Endothelial cell (in vitro differentiated cells): ENCODE results near the gene FUT7. TPM values are rescaled to one million over a fixed set of nuclear protein-coding genes. Genes with fewer than 3 reads are reported as not detected.

ENCODE experiments used
- DNase-seq: peaks from one replicate; pipeline ENCODE4 v3.0.0; 2021; ENCODE audit warnings: low spot score
- H3K27ac Mint-ChIP-seq: one replicate; pipeline ENCODE4 v1.8.0; 2021; ENCODE audit warnings: mixed read lengths, inconsistent platforms; ENCODE audit not compliant: unreplicated experiment
- H3K27me3 Mint-ChIP-seq: one replicate; pipeline ENCODE4 v1.8.0; 2021; ENCODE audit warnings: mild to moderate bottlenecking, moderate library complexity, mixed read lengths, inconsistent platforms; ENCODE audit not compliant: unreplicated experiment
- H3K36me3 Mint-ChIP-seq: one replicate; pipeline ENCODE4 v1.8.0; 2021; ENCODE audit warnings: mild to moderate bottlenecking, low read depth, mixed read lengths, inconsistent platforms; ENCODE audit not compliant: unreplicated experiment
- H3K4me1 Mint-ChIP-seq: one replicate; pipeline ENCODE4 v1.8.0; 2021; ENCODE audit warnings: mild to moderate bottlenecking, mixed read lengths, inconsistent platforms; ENCODE audit not compliant: unreplicated experiment
- H3K4me3 Mint-ChIP-seq: one replicate; pipeline ENCODE4 v1.8.0; 2021; ENCODE audit warnings: mild to moderate bottlenecking, mixed read lengths, inconsistent platforms; ENCODE audit not compliant: unreplicated experiment
- H3K9me3 Mint-ChIP-seq: one replicate; pipeline ENCODE4 v1.8.0; 2021; ENCODE audit warnings: mixed read lengths, inconsistent platforms; ENCODE audit not compliant: unreplicated experiment
- total RNA-seq: library from RNA; stranded (reverse); fragmentation: NEBNext Ultra II Directional; extraction: Animal tissue kit (Norgen Biotek cat#: 25700); gene quantifications from one replicate; pipeline ENCODE4 v1.2.1, GENCODE V29; 2021; ENCODE audit not compliant: unreplicated experiment
- TF ChIP-seq, protein P1 (sequence below): fragments of 200-600 bp; sonication (generic); IDR thresholded peaks from one replicate; pipeline ENCODE4 v1.5.0; 2021; ENCODE audit warnings: antibody characterized with exemption; ENCODE audit not compliant: unreplicated experiment

FUT7 gene
- total RNA-seq, 1 donor from 2014 or later = not detected

DNA sequence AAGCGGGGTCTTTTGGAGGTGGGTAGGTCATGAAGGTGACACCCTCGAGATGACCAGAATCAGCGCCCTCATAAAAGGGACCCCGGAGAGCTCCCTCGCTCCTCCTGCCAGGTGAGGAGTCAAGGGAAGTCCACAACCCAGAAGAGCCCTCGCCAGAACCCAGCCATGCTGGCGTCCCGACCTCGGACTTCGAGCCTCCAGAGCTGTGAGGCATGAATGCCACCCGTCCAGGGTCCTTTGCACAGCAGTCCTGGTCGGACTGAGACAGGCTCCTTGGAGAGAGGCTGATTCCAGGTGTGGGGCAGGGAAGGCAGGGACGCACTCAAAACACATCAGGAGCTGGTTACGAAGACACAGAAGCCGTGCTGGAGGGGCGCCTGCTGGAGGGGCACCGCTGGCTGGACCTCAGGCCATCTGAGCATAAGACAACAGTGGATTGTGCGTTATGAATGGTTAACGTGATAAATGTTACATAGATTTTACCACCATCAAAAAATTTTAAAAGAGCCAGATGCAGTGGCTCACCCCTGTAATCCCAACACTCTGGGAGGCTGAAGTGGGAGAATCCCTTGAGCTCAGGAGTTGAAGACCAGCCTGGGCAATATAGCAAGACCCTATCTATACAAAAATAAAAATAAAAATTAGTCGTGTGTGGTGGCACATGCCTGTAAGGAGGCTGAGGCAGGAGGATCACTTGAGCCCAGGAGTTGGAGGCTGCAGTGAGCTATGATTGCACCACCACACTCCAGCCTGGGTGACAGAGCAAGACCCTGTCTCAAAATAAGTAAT, 29.8 kb downstream of the FUT7 start:
- Mint-ChIP-seq H3K27ac (no peak overlapping the region), H3K27me3 (peaks cover 17% of the 10 kb centered on the region), H3K4me1 (peaks cover 6% of the 10 kb centered on the region), H3K9me3 (peaks cover 5% of the 10 kb centered on the region), H3K36me3 (peaks cover 4% of the 10 kb centered on the region), H3K4me3 (no peak overlapping the region)
- TF ChIP-seq, protein P1, sequence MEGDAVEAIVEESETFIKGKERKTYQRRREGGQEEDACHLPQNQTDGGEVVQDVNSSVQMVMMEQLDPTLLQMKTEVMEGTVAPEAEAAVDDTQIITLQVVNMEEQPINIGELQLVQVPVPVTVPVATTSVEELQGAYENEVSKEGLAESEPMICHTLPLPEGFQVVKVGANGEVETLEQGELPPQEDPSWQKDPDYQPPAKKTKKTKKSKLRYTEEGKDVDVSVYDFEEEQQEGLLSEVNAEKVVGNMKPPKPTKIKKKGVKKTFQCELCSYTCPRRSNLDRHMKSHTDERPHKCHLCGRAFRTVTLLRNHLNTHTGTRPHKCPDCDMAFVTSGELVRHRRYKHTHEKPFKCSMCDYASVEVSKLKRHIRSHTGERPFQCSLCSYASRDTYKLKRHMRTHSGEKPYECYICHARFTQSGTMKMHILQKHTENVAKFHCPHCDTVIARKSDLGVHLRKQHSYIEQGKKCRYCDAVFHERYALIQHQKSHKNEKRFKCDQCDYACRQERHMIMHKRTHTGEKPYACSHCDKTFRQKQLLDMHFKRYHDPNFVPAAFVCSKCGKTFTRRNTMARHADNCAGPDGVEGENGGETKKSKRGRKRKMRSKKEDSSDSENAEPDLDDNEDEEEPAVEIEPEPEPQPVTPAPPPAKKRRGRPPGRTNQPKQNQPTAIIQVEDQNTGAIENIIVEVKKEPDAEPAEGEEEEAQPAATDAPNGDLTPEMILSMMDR = no peak
- DNase-seq = no peak

DNA sequence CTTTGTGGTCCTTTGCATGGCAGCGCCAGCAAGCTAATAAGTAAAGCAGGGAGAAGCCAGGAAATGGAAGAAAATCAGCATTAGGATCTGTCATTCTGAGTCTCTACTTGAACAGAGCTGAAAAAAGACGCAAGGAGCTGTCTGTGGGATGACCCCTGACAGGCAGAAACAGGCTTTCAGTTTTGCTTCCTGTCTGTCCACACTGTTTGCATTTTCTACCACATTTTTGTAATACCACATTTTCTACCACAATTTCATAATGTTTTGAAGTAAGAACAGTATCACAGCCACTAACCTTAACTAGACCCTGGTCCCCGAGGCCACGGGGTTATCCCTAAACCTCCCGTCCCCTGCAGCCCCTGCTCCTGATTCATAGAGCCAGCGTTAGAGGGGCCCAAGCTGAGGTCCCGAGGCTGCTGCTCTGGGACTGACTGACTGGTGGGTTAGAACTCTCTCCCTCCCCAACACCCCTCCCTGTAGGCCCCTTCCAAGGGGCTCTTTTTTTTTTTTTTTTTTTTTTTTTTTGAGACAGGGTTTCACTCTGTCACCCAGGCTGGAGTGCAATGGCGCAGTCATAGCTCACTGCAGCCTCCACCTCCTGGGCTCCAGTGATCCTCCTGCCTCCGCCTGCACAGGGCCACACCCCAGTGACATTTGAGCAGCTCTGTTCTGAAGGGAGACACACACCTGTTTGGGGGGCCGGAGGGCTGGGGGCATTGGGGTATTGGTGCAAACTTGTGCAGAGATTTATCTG, 31.5 kb downstream of the FUT7 start:
- Mint-ChIP-seq H3K9me3 (peaks cover 5% of the 10 kb centered on the region), H3K4me1 (peaks cover 6% of the 10 kb centered on the region), H3K27me3 (peaks cover 17% of the 10 kb centered on the region), H3K4me3 (no peak overlapping the region), H3K36me3 (peaks cover 4% of the 10 kb centered on the region), H3K27ac (no peak overlapping the region)
- no peak for DNase-seq
- TF ChIP-seq, protein P1 = no peak

DNA sequence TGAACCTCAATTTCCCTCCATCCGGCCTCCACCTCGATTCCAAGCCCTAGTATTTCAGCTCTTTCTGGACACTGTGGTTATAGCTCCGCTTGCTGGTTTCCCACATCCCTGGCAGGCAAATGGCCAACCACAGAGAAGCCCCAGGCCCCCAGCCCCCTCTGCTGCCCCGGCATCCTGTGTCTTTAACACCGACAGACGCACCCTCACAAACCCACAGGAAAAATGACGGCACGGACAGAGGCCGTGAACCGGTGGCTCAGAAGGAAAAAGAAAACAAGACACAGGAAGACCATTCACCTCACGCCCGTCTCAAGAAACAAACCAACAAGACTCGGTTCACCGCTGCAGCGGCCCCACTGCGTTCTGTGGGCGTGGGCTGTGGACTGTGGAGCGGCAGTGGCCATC, 34.1 kb downstream of the FUT7 start:
- H3K4me3 Mint-ChIP-seq = no peak overlapping the region
- H3K36me3 Mint-ChIP-seq = peaks cover 4% of the 10 kb centered on the region
- peaks cover 9% of the 10 kb centered on the region for H3K27me3 Mint-ChIP-seq
- H3K4me1 Mint-ChIP-seq = peaks cover 6% of the 10 kb centered on the region
- H3K27ac Mint-ChIP-seq = peak overlapping the region; percentile 31
- no peaks in the 10 kb centered on the region for H3K9me3 Mint-ChIP-seq
- no peak for DNase-seq
- TF ChIP-seq, protein P1 = no peak

DNA sequence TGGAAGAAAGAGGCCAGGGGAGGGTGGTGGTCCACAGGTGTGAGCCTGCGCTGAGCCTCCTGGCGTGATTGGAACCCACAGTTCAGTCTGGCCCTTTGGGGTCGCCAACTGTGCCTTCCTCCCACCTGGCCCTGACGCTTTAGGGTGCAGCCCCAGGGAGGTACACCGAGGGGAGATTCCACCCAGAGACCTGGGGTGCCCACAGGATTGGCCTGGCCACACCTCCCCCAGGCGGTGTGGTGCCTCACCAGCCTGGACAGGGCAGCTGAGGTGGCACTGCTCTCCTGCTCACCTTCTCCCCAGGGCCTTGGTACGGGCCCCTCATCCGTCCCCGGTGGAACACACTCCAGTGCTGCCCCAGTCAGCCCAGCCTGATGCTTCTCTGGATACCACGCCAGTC, 34.5 kb downstream of the FUT7 start:
- H3K27ac Mint-ChIP-seq = no peak overlapping the region
- H3K4me3 Mint-ChIP-seq = no peak overlapping the region
- TF ChIP-seq, protein P1 = no peak
- DNase-seq = no peak
- H3K4me1 Mint-ChIP-seq = peaks cover 6% of the 10 kb centered on the region
- H3K9me3 Mint-ChIP-seq = no peaks in the 10 kb centered on the region
- H3K27me3 Mint-ChIP-seq = peaks cover 9% of the 10 kb centered on the region
- H3K36me3 Mint-ChIP-seq = peaks cover 4% of the 10 kb centered on the region
